Measurements from ENCODE around the gene IL36RN.

Gene IL36RN

GRCh38 chr2:113015042-113015441 lies 44.0 kb upstream of the IL36RN start:
- TF ChIP-seq, protein P1, sequence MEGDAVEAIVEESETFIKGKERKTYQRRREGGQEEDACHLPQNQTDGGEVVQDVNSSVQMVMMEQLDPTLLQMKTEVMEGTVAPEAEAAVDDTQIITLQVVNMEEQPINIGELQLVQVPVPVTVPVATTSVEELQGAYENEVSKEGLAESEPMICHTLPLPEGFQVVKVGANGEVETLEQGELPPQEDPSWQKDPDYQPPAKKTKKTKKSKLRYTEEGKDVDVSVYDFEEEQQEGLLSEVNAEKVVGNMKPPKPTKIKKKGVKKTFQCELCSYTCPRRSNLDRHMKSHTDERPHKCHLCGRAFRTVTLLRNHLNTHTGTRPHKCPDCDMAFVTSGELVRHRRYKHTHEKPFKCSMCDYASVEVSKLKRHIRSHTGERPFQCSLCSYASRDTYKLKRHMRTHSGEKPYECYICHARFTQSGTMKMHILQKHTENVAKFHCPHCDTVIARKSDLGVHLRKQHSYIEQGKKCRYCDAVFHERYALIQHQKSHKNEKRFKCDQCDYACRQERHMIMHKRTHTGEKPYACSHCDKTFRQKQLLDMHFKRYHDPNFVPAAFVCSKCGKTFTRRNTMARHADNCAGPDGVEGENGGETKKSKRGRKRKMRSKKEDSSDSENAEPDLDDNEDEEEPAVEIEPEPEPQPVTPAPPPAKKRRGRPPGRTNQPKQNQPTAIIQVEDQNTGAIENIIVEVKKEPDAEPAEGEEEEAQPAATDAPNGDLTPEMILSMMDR (IDR thresholded peaks at IDR 0.05) = no peak

DNA sequence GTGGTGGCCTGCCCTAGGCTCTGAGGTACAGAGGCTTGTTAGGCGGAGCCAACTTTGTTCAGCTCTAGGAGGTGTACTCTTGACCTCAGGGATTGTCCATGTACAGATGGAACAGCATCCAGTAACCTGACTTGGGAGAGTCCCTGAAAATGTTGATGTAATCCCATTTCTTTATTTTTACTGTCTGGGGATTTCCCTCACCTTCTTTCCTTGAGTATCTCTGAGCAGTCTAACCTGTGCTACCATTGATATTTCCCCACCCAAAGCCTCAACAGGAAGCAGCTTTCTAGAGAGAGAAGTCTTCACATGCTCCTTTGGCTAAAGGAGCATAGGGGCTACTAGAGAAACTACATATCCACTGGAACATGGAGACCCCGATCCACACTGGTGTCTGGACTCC lies 43.3 kb upstream of the IL36RN start:
- TF ChIP-seq, protein P1 (IDR thresholded peaks at IDR 0.05) = no peak

- TF ChIP-seq, protein P1 (IDR thresholded peaks at IDR 0.05) = no peak
Observed at GRCh38 chr2:113018509-113018908, 40.5 kb upstream of the IL36RN start.

DNA sequence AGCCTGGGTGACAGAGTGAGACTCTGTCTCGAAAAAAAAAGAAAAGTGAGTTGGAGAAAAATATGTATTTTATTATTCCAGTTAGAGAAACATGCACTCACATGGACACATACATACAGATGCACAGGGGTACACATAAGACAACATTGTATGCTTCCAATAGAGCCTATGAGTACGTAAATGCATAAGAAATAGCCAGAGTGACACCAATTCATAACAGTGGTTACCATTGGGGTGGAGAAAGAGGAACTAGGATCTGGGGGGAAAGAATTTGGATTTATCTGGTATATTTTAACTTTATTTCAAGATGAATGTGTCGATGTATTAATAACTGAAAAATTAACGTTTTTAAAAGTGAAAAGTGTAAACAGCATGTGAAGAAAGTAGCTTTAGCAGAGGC lies 37.7 kb upstream of the IL36RN start:
- TF ChIP-seq, protein P1 (IDR thresholded peaks at IDR 0.05) = no peak

DNA sequence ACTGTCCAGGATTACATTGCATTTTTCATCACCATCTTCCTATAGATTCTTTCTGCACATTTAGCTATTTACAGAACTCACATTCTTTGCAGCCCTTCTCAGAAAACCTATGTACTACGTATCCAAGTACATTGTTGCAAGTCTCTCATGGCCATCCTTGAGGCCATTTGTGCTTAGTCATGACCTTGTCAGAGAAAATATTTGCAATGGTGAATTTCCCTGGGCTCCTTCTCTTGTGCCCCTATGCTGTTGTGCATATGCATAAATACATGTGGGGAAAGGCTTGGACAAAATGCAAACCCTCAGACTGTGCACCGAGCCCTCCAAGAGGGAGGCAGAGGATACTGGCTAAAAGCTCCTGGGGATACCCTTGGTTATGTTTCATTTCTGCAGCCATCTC lies 34.2 kb upstream of the IL36RN start:
- TF ChIP-seq, protein P1 (IDR thresholded peaks at IDR 0.05) = no peak

DNA sequence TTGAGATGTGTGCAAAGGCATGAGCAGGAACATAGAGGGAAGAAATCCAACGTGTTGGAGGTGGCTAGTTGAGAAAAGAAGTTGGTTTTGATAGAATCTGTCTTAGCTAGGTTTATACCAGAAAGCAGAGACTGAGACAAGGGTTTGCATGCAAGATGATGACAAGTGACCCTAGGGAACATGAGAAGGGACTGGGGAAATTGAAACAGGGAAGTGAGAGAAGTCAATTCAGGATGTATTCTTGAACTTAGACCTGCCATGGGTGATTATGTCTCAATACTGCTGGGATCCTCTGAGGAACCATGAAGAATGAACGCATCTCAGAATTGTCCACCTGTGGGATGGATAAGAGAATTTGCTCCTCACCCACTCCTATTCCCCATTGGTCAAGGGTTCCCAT lies 33.3 kb upstream of the IL36RN start:
- TF ChIP-seq, protein P1 (IDR thresholded peaks at IDR 0.05) = no peak

DNA sequence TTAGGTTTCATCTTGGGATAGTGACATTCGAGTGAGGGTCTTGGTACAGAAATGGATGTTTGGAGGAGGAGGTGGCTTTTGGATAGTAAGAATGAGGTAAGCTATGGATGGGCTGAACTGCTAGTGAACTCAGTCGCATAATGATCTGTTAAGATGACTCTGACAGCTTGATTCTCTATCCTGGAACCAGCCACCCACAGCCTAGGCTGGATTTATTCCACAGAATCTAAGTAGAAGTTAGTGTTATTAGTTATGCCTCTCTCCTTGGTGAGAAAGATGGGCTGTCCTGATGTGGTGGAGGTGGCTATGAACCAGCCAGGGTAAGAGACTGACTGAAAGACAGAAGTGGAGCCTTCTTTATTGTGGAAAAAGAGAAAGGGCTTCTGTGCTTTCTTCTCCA lies 31.3 kb upstream of the IL36RN start:
- TF ChIP-seq, protein P1 (IDR thresholded peaks at IDR 0.05) = no peak

DNA sequence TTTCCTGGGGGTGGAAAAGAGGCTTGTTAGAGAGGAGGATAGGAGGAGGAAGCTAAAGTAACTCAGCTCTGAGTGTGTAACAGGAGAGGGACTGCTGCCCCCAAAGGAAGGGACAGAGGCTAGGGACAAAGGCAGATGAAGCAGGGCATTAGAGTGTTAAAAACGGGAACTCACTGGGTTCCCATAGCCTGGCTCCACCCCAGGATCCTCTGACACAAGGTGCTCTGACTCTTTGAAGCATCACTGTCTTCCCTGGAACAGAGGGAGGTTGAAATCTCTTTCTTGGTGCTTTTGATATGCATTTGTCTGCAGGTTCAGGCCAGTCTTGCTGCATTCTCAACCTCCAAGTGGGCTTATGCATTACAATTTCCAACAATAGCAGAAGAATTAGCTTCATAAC lies 30.9 kb upstream of the IL36RN start:
- TF ChIP-seq, protein P1 (IDR thresholded peaks at IDR 0.05) = no peak
